SK-N-SH treated with all-trans-retinoic acid at 6 μM for 48 hours (cell line): ENCODE data around the gene KIAA1328.

Source experiments
- ESRRG ChIP-seq: fragments of 250-450 bp; sonication (Bioruptor Pico); IDR thresholded peaks from 2 replicates; pipeline ENCODE4 v1.6.1; 2021; ENCODE audit warnings: mild to moderate bottlenecking
- ZFP30 ChIP-seq: fragments of 450-650 bp; formaldehyde crosslinking; IDR thresholded peaks from 2 replicates; pipeline ENCODE4 v1.5.0; 2022; ENCODE audit warnings: mild to moderate bottlenecking, moderate library complexity
- TF ChIP-seq, protein P1 (sequence below): fragments of 250-450 bp; sonication (Bioruptor Pico); IDR thresholded peaks from 2 replicates; pipeline ENCODE4 v1.5.1; 2021; ENCODE audit warnings: mild to moderate bottlenecking, moderate library complexity
- TF ChIP-seq, protein P2 (sequence below): fragments of 250-450 bp; sonication (Bioruptor Pico); IDR thresholded peaks from 2 replicates; pipeline ENCODE4 v1.8.0; 2020; ENCODE audit warnings: mild to moderate bottlenecking, moderate library complexity, borderline replicate concordance

DNA sequence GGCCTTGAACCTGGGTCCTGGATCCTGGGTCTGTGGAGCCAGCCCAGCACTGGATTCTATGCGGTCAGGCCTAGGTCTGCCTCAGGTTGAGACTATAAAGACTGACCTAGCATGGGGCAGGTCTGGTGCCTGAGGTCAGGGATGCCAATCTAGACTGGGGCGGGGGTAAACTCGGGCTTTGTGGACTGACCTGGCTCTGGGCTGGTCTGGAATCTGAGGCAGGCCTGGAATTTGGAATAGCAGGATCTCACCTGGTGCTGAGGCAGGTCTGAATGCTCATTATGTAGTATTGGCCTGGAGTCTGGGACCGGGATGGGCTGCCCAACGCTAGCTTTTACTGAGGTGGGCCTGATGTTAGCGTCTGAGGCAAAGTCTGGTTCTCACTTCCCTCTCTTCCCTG is 256.0 kb downstream of the KIAA1328 start:
- TF ChIP-seq, protein P1, sequence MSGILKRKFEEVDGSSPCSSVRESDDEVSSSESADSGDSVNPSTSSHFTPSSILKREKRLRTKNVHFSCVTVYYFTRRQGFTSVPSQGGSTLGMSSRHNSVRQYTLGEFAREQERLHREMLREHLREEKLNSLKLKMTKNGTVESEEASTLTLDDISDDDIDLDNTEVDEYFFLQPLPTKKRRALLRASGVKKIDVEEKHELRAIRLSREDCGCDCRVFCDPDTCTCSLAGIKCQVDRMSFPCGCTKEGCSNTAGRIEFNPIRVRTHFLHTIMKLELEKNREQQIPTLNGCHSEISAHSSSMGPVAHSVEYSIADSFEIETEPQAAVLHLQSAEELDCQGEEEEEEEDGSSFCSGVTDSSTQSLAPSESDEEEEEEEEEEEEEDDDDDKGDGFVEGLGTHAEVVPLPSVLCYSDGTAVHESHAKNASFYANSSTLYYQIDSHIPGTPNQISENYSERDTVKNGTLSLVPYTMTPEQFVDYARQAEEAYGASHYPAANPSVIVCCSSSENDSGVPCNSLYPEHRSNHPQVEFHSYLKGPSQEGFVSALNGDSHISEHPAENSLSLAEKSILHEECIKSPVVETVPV (CRISPR knock-in tag) = no peak
- TF ChIP-seq, protein P2, sequence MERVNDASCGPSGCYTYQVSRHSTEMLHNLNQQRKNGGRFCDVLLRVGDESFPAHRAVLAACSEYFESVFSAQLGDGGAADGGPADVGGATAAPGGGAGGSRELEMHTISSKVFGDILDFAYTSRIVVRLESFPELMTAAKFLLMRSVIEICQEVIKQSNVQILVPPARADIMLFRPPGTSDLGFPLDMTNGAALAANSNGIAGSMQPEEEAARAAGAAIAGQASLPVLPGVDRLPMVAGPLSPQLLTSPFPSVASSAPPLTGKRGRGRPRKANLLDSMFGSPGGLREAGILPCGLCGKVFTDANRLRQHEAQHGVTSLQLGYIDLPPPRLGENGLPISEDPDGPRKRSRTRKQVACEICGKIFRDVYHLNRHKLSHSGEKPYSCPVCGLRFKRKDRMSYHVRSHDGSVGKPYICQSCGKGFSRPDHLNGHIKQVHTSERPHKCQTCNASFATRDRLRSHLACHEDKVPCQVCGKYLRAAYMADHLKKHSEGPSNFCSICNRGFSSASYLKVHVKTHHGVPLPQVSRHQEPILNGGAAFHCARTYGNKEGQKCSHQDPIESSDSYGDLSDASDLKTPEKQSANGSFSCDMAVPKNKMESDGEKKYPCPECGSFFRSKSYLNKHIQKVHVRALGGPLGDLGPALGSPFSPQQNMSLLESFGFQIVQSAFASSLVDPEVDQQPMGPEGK (CRISPR knock-in tag) = no peak
- no peak for TF ChIP-seq ZFP30 (CRISPR knock-in tag)
- no peak for TF ChIP-seq ESRRG (CRISPR knock-in tag)
